Hepatocyte (in vitro differentiated cells): ENCODE results near the gene SLC19A1. TPM values are rescaled to one million over a fixed set of nuclear protein-coding genes. Genes with fewer than 3 reads are reported as not detected.

ENCODE experiments used
- DNase-seq: peaks from one replicate; pipeline ENCODE4 v3.0.0-alpha.2; 2016; ENCODE audit warnings: low spot score
- H2AFZ ChIP-seq: fragments of 200-600 bp; sonication (generic); 2 replicates; pipeline ENCODE4 v1.6.0; 2016; ENCODE audit warnings: antibody characterized with exemption, mild to moderate bottlenecking
- H3K27ac ChIP-seq: fragments of 200-600 bp; sonication (generic); 2 replicates; pipeline ENCODE4 v1.5.1; 2016; ENCODE audit warnings: mild to moderate bottlenecking
- H3K27me3 ChIP-seq: fragments of 200-600 bp; sonication (generic); 2 replicates; pipeline ENCODE4 v1.6.1; 2016
- H3K36me3 ChIP-seq: fragments of 200-600 bp; sonication (generic); replicated peaks from 2 replicates; pipeline ENCODE4 v1.5.1; 2016; ENCODE audit warnings: low read depth; ENCODE audit not compliant: insufficient read depth
- H3K4me1 ChIP-seq: fragments of 200-600 bp; sonication (generic); 2 replicates; pipeline ENCODE4 v1.5.1; 2016; ENCODE audit warnings: mild to moderate bottlenecking, moderate library complexity; ENCODE audit not compliant: insufficient read depth
- H3K4me2 ChIP-seq: fragments of 200-600 bp; sonication (generic); 2 replicates; pipeline ENCODE4 v1.6.0; 2016
- H3K4me3 ChIP-seq: fragments of 200-600 bp; sonication (generic); 2 replicates; pipeline ENCODE4 v1.5.1; 2016; ENCODE audit warnings: mild to moderate bottlenecking
- H3K79me2 ChIP-seq: fragments of 200-600 bp; sonication (generic); 2 replicates; pipeline ENCODE4 v1.6.0; 2017; ENCODE audit warnings: mild to moderate bottlenecking
- H3K9me2 ChIP-seq: fragments of 200-600 bp; sonication (generic); replicated peaks from 2 replicates; pipeline ENCODE4 v1.6.0; 2017; ENCODE audit warnings: mild to moderate bottlenecking; ENCODE audit not compliant: insufficient read depth
- H3K9me3 ChIP-seq: fragments of 200-600 bp; sonication (generic); 2 replicates; pipeline ENCODE4 v1.5.1; 2016; ENCODE audit warnings: low read depth, mild to moderate bottlenecking
- H4K20me1 ChIP-seq: fragments of 200-600 bp; sonication (generic); 2 replicates; pipeline ENCODE4 v1.6.0; 2016; ENCODE audit warnings: mild to moderate bottlenecking; ENCODE audit not compliant: insufficient read depth, poor library complexity, severe bottlenecking
- EZH2 ChIP-seq: fragments of 200-600 bp; sonication (generic); IDR thresholded peaks from 2 replicates; pipeline ENCODE4 v1.6.1; 2016; ENCODE audit warnings: antibody characterized with exemption, mild to moderate bottlenecking, borderline replicate concordance
- EZH2phosphoT487 ChIP-seq: fragments of 200-600 bp; sonication (generic); IDR thresholded peaks from one replicate; pipeline ENCODE4 v1.6.1; 2018; ENCODE audit warnings: antibody characterized with exemption, mild to moderate bottlenecking, low read depth, moderate library complexity; ENCODE audit not compliant: unreplicated experiment, severe bottlenecking
- WGBS: methylation state at CpG from one replicate; pipeline ENCODE4 v1.1.6; 2016; ENCODE audit warnings: low lambda C conversion rate; ENCODE audit errors: missing lambda C conversion rate; 5-methylcytosine and 5-hydroxymethylcytosine counted together
- polyA plus RNA-seq: library from polyadenylated mRNA; unstranded; fragments of >200 nt; fragmentation: Nextera tagmentation; extraction: Ambion mirVana; gene quantifications from 2 replicates; pipeline ENCODE4 v1.2.1, GENCODE V29; 2016
- total RNA-seq: library from RNA; depleted of rRNA; stranded (reverse); fragments of >200 nt; gene quantifications from 2 replicates; pipeline ENCODE4 v1.2.3, GENCODE V29; 2014
- TF ChIP-seq, protein P1 (sequence below): fragments of 200-600 bp; sonication (generic); IDR thresholded peaks from 2 replicates; pipeline ENCODE4 v1.5.1; 2016; ENCODE audit warnings: antibody characterized with exemption, mild to moderate bottlenecking; ENCODE audit not compliant: poor library complexity

Gene SLC19A1
- total and polyA plus RNA-seq, 2 experiments from 2014 or later, result 7.7 to 24.8 TPM

DNA sequence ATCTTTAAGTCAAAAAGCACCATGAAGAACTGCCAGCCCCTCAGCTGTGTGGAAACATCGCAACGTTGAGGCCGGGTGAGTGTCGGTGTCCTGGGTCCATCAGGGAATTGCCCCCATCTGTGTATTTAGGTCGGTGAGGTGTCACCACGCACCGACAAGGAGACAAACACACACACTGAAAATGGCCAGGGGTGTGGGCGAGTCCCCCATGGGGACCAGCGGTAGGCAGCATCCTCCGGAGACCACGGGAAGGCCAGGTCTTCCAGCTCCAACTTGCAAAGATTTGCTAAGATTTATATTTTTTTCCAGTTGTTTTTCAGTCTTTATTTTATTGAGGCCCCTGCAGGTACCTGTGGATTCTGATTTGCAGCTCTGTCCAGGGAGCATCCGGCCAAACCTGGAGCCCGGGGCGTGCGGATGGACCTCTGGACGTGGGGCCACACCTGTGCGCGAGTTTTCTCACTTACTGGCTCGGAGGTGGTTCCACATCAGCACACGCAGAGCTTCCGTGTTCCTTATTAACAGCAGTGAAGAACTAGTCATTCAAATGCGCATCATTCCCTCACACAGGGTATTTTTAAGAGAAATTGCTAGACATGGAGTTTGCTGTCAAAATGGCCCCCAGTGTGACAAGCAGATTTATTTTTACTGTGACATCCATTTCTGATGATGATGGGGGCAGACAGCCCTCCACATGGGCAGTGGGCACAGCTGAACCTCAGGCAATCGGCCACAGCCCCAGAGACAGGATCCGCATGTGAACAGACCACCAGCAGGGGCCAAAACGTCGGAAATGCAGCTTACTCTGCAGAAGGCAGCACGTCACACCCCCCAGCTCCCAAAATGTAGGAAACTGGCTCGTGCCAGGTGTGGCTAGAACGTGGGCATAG is 17.2 kb upstream of the SLC19A1 start:
- no peak overlapping the region for H3K4me2 ChIP-seq
- no peaks in the 10 kb centered on the region for H3K27me3 ChIP-seq
- H3K79me2 ChIP-seq, result no peaks in the 10 kb centered on the region
- H3K36me3 ChIP-seq, result no peaks in the 10 kb centered on the region
- TF ChIP-seq, protein P1, sequence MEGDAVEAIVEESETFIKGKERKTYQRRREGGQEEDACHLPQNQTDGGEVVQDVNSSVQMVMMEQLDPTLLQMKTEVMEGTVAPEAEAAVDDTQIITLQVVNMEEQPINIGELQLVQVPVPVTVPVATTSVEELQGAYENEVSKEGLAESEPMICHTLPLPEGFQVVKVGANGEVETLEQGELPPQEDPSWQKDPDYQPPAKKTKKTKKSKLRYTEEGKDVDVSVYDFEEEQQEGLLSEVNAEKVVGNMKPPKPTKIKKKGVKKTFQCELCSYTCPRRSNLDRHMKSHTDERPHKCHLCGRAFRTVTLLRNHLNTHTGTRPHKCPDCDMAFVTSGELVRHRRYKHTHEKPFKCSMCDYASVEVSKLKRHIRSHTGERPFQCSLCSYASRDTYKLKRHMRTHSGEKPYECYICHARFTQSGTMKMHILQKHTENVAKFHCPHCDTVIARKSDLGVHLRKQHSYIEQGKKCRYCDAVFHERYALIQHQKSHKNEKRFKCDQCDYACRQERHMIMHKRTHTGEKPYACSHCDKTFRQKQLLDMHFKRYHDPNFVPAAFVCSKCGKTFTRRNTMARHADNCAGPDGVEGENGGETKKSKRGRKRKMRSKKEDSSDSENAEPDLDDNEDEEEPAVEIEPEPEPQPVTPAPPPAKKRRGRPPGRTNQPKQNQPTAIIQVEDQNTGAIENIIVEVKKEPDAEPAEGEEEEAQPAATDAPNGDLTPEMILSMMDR, result no peak
- no peak for TF ChIP-seq EZH2
- TF ChIP-seq EZH2phosphoT487, result no peak
- H3K27ac ChIP-seq, result no peak overlapping the region
- no peaks in the 10 kb centered on the region for H3K9me2 ChIP-seq
- H3K4me1 ChIP-seq, result peaks cover 4% of the 10 kb centered on the region
- no peaks in the 10 kb centered on the region for H3K9me3 ChIP-seq
- DNase-seq, result no peak
- H3K4me3 ChIP-seq, result no peak overlapping the region
- H2AFZ ChIP-seq, result no peak overlapping the region
- no peaks in the 10 kb centered on the region for H4K20me1 ChIP-seq
- 88% methylated on average over 29 of the region's 29 CpGs for WGBS

DNA sequence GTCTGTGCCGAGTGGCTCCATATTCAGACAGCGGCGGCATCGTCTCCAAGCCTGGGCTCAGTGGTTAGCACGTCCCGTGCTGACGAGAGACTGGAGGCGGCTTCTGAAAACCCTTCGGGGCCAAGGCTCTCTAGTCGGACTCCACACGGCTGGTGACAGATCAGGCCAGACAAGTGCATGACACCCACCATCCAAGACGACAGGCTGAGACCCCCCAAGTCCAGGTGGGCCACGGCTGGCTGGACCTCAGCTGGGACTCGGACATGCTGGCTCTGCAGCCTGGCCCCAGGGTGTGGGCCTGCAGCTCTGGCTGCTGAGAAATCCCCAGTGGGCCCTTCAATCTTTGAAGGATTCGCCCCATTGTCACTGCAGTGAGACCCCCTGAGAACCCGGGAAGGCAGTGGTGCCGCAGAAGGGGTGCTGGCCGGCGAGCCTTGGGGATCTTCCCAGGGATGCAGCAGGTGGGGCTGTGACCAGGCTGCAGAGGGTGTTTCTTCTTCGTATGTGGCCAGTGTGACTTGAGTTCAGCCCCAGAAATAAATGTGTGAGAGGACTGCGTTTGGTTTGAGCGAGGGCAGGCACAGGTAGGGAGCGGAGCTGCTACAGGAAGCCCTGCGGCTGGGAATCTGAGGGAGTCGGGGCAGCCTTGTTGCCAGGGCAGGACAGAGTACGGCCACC is 15.9 kb upstream of the SLC19A1 start:
- no peak overlapping the region for H3K4me3 ChIP-seq
- no peaks in the 10 kb centered on the region for H3K36me3 ChIP-seq
- H3K9me2 ChIP-seq, result no peaks in the 10 kb centered on the region
- H3K79me2 ChIP-seq, result no peaks in the 10 kb centered on the region
- no peak for DNase-seq
- H4K20me1 ChIP-seq, result no peaks in the 10 kb centered on the region
- no peaks in the 10 kb centered on the region for H3K27me3 ChIP-seq
- H3K9me3 ChIP-seq, result no peaks in the 10 kb centered on the region
- H3K27ac ChIP-seq, result no peak overlapping the region
- WGBS, result 94% methylated on average over 26 of the region's 26 CpGs
- H2AFZ ChIP-seq, result no peak overlapping the region
- TF ChIP-seq, protein P1, result no peak
- no peak for TF ChIP-seq EZH2phosphoT487
- no peak for TF ChIP-seq EZH2
- peaks cover 4% of the 10 kb centered on the region for H3K4me1 ChIP-seq
- no peak overlapping the region for H3K4me2 ChIP-seq

DNA sequence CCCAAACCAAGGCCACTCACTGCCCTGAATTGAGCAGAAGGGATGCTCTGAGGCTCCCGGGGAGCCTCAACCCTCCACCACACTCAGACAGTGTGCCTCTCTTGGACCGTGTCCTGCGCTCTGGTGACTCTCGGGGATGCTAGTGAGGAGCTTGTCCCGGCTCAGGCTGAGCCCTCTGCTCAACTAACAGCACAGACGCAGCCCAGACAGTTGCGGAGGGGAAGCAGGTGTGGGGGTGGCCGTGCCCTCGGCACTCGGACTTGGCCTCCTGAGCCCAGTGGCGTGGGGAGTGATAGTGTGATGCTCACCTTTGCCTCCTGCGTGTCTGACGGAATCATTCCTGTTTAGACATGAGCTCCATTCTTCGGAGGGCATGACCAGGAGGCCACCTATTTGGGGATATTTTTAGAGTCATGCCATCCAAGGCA is 15.4 kb upstream of the SLC19A1 start:
- TF ChIP-seq EZH2phosphoT487 (no peak), EZH2 (no peak)
- TF ChIP-seq, protein P1, result no peak
- no peaks in the 10 kb centered on the region for H3K9me2 ChIP-seq
- no peak overlapping the region for H2AFZ ChIP-seq
- no peak overlapping the region for H3K27ac ChIP-seq
- H4K20me1 ChIP-seq, result no peaks in the 10 kb centered on the region
- no peak overlapping the region for H3K4me3 ChIP-seq
- peaks cover 4% of the 10 kb centered on the region for H3K4me1 ChIP-seq
- DNase-seq, result no peak
- no peaks in the 10 kb centered on the region for H3K79me2 ChIP-seq
- no peaks in the 10 kb centered on the region for H3K9me3 ChIP-seq
- no peak overlapping the region for H3K4me2 ChIP-seq
- no peaks in the 10 kb centered on the region for H3K27me3 ChIP-seq
- H3K36me3 ChIP-seq, result no peaks in the 10 kb centered on the region
- 94% methylated on average over 14 of the region's 14 CpGs for WGBS
